Measurements from ENCODE around the gene ADAMTS3.
"Not testable (repeated sequence)": the region's sequence is repeated elsewhere in the genome, so short reads cannot be mapped to it uniquely, and the experiment has no call there.

The ADAMTS3 gene

DNA sequence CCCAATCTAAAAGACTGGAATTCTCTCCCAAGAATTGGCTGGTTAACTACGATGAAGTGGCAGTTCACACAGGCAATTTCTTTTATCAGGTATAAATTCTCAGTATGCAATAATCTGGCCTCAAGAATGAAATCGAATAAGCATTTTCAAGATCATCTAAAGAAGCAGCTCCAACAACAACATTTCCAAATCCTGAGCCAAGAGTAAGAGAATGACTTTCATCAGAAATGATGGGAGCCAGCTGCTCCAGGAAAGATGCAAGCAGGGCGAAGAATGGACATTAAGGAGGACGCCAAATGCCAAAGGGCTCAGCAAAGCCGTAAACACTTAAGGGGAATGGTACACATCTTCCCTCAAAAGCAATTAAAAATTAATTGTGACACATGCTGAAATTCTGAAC lies 12.0 kb downstream of the ADAMTS3 start:
- TF ChIP-seq, protein P1, sequence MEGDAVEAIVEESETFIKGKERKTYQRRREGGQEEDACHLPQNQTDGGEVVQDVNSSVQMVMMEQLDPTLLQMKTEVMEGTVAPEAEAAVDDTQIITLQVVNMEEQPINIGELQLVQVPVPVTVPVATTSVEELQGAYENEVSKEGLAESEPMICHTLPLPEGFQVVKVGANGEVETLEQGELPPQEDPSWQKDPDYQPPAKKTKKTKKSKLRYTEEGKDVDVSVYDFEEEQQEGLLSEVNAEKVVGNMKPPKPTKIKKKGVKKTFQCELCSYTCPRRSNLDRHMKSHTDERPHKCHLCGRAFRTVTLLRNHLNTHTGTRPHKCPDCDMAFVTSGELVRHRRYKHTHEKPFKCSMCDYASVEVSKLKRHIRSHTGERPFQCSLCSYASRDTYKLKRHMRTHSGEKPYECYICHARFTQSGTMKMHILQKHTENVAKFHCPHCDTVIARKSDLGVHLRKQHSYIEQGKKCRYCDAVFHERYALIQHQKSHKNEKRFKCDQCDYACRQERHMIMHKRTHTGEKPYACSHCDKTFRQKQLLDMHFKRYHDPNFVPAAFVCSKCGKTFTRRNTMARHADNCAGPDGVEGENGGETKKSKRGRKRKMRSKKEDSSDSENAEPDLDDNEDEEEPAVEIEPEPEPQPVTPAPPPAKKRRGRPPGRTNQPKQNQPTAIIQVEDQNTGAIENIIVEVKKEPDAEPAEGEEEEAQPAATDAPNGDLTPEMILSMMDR (conservative IDR thresholded peaks at IDR 0.05; ENCODE audit: low read depth), result no peak
- DNase-seq (ENCODE audit: low spot score), result no peak
- H3K27ac ChIP-seq, result no peak overlapping the region
- CTCF ChIA-PET, result no interaction called here
- POLR2A ChIA-PET (ENCODE audit: low non-redundant PET), result no interaction called here

DNA sequence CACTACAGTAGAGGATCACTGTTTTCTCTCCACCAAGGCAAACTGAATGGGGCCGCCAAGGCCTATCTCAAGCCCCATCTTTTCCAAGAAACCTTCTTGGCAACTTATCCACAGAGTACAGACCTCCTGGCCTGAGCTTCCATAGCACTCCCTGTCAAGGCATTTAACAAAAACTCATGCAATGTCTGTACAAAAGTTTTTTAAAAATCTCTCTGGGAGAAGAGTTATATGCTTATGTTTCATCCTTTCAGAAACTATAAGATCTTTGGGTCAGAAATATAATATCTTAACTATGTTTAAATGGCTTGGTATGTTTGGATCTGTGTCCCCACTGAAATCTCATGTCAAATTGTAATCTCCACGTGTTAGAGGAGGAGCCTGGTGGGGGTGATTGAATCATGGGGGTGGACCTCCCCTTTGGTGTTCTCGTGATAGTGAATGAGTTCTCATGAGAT lies 13.6 kb downstream of the ADAMTS3 start:
- TF ChIP-seq, protein P1 (conservative IDR thresholded peaks at IDR 0.05; ENCODE audit: low read depth), result no peak

DNA sequence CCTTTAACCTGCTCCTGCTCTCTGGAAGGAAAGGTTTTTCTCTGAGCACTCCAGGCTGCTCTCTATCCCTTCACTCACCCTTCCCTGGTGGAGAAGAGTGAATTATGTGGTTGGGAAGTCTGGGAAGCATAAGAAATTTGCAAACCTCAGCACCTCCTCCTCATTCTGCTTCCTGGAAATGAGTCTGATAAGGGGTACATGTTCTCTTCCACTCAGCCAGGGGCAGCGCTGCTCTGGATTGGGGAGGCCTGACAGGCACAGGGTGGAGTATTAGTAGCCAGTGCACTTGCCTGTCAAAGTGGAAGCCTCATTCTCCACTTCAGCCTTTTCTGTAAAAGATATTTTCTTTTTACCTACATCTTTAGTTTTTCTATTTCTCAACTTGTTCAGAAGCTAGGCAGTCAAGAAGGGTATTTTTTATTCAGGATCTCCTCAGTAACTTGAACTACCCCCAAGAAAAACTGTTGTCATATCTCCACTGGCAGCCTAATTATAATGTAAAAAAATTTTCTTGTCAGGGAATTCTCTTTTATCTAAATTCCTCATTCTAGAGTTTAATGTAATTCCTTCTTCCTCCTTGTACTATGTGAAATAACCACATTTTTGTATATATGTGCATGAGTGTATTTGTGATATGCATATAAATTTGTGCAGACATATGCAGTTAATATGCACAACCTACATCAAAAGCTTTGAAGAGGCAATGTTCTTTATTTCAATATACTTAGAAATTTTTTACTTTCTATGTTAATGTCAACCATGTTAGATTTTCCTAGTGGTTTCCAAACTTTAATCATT lies 15.3 kb downstream of the ADAMTS3 start:
- TF ChIP-seq, protein P1 (conservative IDR thresholded peaks at IDR 0.05; ENCODE audit: low read depth), result no peak
- CTCF ChIA-PET, result no interaction called here
- no peak overlapping the region for H3K27ac ChIP-seq
- no peak for DNase-seq (ENCODE audit: low spot score)
- POLR2A ChIA-PET (ENCODE audit: low non-redundant PET), result no interaction called here

More for the DNA sequence above, 13.6 kb downstream of the ADAMTS3 start:
- no peak for DNase-seq (ENCODE audit: low spot score)
- no peak overlapping the region for H3K27ac ChIP-seq
- POLR2A ChIA-PET (ENCODE audit: low non-redundant PET), result no interaction called here
- CTCF ChIA-PET, result no interaction called here

DNA sequence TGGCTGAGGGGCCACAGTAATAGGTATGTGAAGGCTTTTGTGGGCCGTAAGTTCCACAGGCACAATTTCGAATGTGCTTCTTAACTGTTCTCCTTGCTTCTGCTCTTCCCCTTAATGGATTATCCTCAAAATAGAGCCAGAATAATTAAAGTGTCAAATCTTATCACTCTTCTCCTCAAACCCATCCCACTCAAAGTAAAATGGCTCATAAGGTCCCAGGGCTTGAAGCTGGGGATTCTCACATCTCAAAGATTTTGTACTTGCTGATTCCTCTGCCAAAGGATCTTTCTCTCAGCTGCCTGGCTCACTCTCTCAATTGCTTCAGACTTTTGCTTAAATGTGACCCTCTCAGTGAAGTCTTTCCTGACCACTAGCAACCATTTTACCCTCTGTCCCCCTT lies 16.6 kb downstream of the ADAMTS3 start:
- CTCF ChIA-PET, result interaction anchor here (0.6 kb wide), 1 partner anchor 12 kb away, joined by 3 read pairs; no protein-coding TSS in a partner anchor
- DNase-seq (ENCODE audit: low spot score), result no peak
- no peak overlapping the region for H3K27ac ChIP-seq
- POLR2A ChIA-PET (ENCODE audit: low non-redundant PET), result no interaction called here
- TF ChIP-seq, protein P1 (conservative IDR thresholded peaks at IDR 0.05; ENCODE audit: low read depth), result no peak

DNA sequence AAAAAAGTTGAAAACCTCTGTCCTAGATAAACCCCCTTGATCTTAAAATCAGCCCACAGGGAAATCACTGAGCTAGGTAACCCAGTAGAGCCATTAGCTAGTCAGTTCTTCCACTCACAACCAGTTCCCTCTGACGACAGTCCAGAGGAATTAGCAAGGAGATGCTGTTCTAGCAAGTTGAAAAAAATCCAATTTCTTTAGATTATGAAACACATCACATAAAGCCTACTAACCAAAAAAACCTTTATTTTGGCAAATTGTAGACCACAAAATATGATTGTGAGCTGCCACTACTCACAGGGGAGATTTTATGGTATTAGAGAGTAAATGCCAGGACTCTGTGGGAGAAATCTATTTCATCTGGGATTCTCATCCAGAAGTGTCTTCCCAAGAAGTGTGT lies 22.6 kb downstream of the ADAMTS3 start:
- ChIA-PET CTCF (interaction anchor here (0.6 kb wide), 1 partner anchor 534 kb away, joined by 4 read pairs; no protein-coding TSS in a partner anchor), POLR2A (ENCODE audit: low non-redundant PET) (no interaction called here)
- H3K27ac ChIP-seq, result no peak overlapping the region
- no peak for DNase-seq (ENCODE audit: low spot score)
- TF ChIP-seq, protein P1 (conservative IDR thresholded peaks at IDR 0.05; ENCODE audit: low read depth), result no peak

DNA sequence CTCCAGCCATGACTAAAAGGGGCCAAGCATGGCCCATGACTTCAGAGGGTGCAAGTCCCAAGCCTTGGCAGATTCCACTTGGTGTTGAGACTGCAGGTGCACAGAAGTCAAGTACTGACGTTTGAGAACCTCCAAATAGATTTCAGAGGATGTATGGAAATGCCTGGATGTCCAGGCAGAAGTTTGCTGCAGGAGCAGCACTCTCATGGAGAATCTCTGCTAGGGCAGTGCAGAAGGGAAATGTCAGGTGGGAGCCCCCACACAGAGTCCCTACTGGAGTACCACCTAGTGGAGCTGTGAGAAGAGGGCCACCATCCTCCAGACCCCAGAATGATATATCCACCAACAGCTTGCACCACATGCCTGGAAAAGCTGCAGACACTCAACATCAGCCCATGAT lies 28.3 kb downstream of the ADAMTS3 start:
- CTCF ChIA-PET; H3K27ac ChIP-seq; POLR2A ChIA-PET (ENCODE audit: low non-redundant PET); DNase-seq (ENCODE audit: low spot score): not testable (repeated sequence)

DNA sequence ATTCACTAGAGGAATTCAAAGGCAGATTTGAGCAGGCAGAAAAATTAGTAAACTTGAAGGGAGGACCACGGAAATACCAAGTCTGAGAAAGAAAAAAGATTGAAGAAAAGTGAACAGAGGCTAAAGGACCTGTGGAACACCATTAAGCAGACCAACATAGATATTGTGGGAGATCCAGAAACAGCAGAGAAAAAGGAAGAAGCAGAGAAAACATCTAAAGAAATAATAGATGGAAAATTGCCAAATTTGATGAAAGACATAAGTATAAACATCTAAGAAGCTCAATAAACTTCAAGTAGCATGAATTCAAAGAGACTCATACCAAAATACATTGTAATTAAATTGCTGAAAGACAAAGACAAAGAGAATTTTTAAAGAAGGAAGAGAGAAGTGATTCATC lies 31.0 kb downstream of the ADAMTS3 start:
- TF ChIP-seq, protein P1 (conservative IDR thresholded peaks at IDR 0.05; ENCODE audit: low read depth), result no peak
- DNase-seq (ENCODE audit: low spot score), result no peak
- H3K27ac ChIP-seq, result no peak overlapping the region
- CTCF ChIA-PET, result no interaction called here
- POLR2A ChIA-PET (ENCODE audit: low non-redundant PET), result no interaction called here
